ENCODE data around the gene ULK1.

Gene ULK1

GRCh38 chr12:131908092-131909080 lies 14.0 kb downstream of the ULK1 start:
- no peak for DNase-seq (ENCODE audit: low read depth)

GRCh38 chr12:131909081-131909751 lies 14.8 kb downstream of the ULK1 start:
- DNase-seq (ENCODE audit: low read depth) = no peak

- DNase-seq (ENCODE audit: low read depth) = no peak
These were observed 15.4 kb downstream of the ULK1 start for GRCh38 chr12:131909752-131910219.

DNA sequence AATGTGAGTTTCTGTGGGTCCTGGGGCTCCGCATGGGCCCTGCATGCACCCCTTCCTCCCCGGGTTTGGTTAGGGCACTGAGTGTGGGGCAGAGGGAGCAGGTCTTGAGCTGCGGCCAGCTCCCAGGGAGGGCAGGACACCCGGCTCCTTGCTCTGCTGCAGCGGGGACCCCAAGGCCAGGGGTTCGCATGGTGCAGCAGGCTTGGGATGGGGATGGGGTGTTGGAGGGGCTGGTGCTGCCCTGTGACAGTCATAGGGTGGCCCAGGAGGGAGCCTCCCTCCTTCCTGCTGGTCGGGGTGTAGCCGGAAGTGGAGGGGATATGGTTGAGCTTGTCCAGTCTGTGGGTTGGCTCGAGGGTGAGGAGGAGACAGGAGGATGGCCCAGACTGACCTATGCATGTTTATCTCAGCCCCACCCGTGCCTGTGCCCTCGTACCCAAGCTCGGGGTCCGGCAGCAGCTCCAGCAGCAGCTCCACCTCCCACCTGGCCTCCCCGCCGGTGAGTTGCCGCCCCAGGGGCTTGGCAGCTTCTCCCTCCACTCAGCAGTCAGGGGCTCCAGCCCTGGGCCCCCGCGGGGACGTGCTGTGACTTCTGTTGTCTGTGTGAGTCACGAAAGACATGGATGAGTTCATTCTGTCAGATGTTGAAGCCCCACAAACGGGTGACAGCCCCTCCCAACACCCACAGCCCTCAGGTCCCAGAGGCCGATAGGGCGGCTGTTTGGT lies 16.0 kb downstream of the ULK1 start:
- no peak for DNase-seq (ENCODE audit: low read depth)

GRCh38 chr12:131911028-131911650 lies 16.7 kb downstream of the ULK1 start:
- DNase-seq (ENCODE audit: low read depth) = no peak

GRCh38 chr12:131911851-131912477 lies 17.5 kb downstream of the ULK1 start:
- DNase-seq (ENCODE audit: low read depth) = no peak

DNA sequence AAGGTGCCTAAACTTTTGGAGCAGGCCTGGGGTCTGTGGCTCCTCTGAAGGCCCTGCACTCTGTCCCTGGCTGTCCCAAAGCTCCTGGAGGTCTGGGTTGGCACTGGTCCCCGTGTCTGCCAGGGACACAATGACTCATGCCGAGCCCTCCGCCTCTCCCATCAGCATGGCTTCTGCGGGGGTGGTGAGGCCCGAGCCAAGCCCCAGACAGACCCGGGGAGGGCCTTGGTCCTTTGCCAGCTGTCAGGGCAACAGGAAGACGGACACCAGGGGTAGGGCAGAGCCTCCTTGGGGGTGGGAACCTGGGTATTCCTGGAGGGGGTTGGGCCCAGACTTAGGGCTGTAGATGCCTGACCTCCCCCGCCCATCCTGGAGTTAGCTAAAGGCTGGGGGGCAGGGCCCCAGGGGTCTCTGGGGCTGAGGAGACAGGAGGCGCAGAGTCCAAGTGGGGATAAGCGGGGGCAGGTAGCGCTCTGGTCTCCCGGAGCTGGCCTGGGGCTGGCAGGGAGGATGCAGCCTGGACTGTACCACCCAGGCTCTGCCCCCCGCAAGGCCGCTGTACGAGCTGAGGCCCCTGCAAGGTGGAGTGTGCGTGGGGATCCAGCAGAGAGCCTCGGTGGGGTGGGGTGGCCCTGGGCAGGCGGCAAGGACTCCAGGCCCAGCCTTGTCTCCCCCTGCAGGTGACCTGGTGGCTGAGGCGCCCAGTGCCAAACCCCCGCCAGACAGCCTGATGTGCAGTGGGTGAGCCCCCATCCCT lies 18.3 kb downstream of the ULK1 start:
- DNase-seq (ENCODE audit: low read depth) = peak; percentile 50

GRCh38 chr12:131913666-131914065 lies 19.2 kb downstream of the ULK1 start:
- no peak for DNase-seq (ENCODE audit: low read depth)

DNA sequence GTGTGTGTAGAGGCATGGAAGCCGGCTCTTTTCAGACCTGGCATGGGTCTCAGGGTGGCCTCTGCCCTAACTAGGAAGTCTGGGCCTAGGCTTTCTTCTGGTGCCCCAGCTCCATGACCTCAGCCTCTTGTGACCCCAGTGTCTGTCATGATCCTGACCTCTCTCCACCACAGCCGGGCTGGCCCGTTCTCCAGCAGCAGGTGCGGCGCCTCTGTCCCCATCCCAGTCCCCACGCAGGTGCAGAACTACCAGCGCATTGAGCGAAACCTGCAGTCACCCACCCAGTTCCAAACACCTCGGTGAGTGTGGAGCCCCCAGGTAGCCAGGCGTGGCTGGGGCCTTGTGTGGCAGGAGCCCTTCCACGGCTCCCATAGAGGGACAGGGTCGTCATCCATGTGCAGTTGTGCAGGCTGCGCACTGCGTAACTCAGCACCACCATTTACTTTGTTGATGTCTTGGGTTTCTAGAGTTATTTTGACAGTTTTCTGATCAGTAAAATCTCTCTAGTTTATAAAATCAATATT lies 19.8 kb downstream of the ULK1 start:
- DNase-seq (ENCODE audit: low read depth) = no peak

- no peak for DNase-seq (ENCODE audit: low read depth)
These were observed 20.7 kb downstream of the ULK1 start for GRCh38 chr12:131915000-131915689.

- no peak for DNase-seq (ENCODE audit: low read depth)
These were observed 21.4 kb downstream of the ULK1 start for GRCh38 chr12:131915823-131916222.

DNA sequence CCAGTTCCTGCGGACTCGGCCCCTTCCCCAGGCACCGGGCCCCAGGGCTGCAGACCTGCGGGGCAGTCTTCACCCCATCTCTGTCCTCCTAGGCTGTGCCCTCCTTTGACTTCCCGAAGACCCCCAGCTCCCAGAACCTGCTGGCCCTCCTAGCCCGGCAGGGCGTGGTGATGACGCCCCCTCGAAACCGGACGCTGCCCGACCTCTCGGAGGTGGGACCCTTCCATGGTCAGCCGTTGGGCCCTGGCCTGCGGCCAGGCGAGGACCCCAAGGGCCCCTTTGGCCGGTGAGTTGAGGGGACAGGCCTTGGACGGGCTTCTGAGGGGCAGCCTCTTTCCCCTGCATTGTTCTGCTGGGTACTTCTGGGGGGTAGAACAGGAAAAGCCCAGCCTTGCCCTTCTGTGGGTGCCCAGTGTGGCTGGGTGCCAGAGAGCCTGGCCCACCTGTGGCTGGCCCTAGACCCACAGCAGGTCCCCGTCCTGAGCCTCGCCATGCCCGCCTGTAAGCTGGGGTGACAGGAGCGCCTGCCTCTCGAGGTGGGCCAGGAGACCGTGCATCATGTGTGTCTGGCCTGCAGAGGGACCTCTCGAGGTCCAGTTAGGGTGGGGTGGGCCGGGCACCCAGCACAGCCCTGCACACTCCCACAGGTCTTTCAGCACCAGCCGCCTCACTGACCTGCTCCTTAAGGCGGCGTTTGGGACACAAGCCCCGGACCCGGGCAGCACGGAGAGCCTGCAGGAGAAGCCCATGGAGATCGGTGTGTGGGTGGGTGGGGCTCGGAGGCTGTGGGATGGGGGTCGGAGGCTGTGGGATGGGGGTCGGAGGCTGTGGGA lies 22.1 kb downstream of the ULK1 start:
- no peak for DNase-seq (ENCODE audit: low read depth)

GRCh38 chr12:131917139-131917710 lies 22.8 kb downstream of the ULK1 start:
- no peak for DNase-seq (ENCODE audit: low read depth)

GRCh38 chr12:131917711-131918306 lies 23.4 kb downstream of the ULK1 start:
- no peak for DNase-seq (ENCODE audit: low read depth)

DNA sequence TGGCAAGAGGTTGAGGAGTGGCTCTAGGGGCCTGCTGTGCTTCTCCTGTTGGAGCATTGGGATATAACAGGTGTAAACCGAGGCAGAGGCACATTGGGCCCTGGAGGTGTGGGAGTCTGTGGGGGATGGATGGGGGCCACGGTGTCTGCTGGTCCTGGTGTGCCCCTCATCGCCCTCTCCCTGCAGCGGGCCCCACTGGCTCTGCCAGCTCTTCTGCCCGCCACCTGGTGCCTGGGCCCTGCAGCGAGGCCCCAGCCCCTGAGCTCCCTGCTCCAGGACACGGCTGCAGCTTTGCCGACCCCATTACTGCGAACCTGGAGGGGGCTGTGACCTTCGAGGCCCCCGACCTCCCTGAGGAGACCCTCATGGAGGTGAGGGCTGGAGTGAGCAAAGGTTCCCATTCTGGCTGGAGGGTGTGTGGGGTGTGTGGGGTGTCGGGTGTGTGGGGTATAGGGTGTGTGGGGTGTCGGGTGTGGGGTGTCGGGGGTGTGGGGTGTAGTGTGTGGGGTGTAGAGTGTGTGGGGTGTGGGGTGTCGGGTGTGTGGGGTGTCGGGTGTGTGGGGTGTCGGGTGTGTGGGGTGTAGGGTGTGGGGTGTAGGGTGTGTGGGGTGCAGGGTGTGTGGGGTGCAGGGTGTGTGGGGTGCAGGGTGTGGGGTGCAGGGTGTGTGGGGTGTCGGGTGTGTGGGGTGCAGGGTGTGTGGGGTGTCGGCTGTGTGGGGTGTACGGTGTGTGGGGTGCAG lies 24.1 kb downstream of the ULK1 start:
- DNase-seq (ENCODE audit: low read depth) = no peak

DNA sequence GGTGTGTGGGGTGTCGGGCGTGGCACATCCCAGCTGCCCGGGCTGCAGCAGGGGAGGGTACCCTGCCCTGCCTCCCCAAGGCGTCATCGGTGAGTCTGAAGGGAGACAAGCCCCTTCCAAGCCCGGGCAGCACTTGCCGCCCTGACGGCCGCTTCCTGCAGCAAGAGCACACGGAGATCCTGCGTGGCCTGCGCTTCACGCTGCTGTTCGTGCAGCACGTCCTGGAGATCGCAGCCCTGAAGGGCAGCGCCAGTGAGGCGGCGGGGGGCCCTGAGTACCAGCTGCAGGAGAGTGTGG lies 24.6 kb downstream of the ULK1 start:
- no peak for DNase-seq (ENCODE audit: low read depth)

GRCh38 chr12:131919366-131920156 lies 25.1 kb downstream of the ULK1 start:
- DNase-seq (ENCODE audit: low read depth) = no peak

All from non-pigmented ciliary epithelial cell (primary cell).